ENCODE measurements around the gene SLX4IP. TPM values are rescaled to one million over a fixed set of nuclear protein-coding genes. Genes with fewer than 3 reads are reported as not detected.

The SLX4IP gene
- total and polyA plus RNA-seq, 2 of the 13 experiments (the other 11 are each of a cell fraction or from before 2014, with no cell fraction given) = 3.6 to 7.3 TPM

DNA sequence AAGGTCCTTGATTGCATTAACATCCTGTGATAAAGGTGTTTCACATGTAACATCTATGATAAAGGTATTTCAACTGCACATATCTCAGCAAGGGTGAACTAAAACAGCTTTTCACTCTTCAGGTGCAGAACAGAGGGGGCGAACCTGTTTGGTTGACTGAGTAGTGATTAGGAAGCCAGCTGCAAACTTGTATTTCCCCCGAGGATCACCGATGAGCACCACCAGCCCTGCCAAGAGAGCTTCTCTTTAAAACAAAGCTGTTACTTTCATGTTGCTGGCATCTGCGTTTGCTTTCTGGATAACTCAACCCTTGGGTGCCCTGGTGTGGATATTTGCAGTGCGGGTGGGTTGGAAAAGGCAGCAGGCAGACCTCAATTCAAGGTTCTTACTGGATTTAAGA lies 199.1 kb downstream of the SLX4IP start:
- no peak overlapping the region for H3K4me2 ChIP-seq (ENCODE audit: low read depth, low read length)
- no peaks in the 10 kb centered on the region for H3K4me1 ChIP-seq (ENCODE audit: insufficient read depth, low read length)
- FAIRE-seq (no peak), DNase-seq (ENCODE audit: low spot score) (no peak), ATAC-seq (no peak; the same call in 2 of the 3 replicates)
- H4K20me1 ChIP-seq (ENCODE audit: insufficient read depth, low read length) = no peaks in the 10 kb centered on the region
- no peaks in the 10 kb centered on the region for H3K79me2 ChIP-seq (ENCODE audit: insufficient read depth, low read length)
- H3K27ac ChIP-seq (ENCODE audit: extremely low read length, insufficient read depth, low read length) = no peak overlapping the region
- no peak overlapping the region for H2AFZ ChIP-seq (ENCODE audit: low read length)
- H3K4me3 ChIP-seq (replicated peaks in 1 of 3; ENCODE audit: insufficient read depth in 1 of 3, low read depth in 2 of 3, low read length in 3 of 3) = no peak overlapping the region
- H3K27me3 ChIP-seq (ENCODE audit: control insufficient read depth in 1 of 2, insufficient read depth in 2 of 2, low read length in 2 of 2) = no peaks in the 10 kb centered on the region
- TF ChIP-seq ZBTB42 (CRISPR knock-in tag; IDR thresholded peaks at IDR 0.05) (no peak), GATA4 (IDR thresholded peaks at IDR 0.05; ENCODE audit: borderline replicate concordance, low read depth) (no peak), ZNF530 (CRISPR knock-in tag; IDR thresholded peaks at IDR 0.05; ENCODE audit: low read depth) (no peak), NKX3-1 (CRISPR knock-in tag; IDR thresholded peaks at IDR 0.05) (no peak), FOXP1 (IDR thresholded peaks at IDR 0.05) (no peak), FOXP1 (CRISPR knock-in tag; IDR thresholded peaks at IDR 0.05) (no peak), RBM22 (optimal IDR thresholded peaks at IDR 0.05; ENCODE audit: low read length) (no peak), MAFF (IDR thresholded peaks at IDR 0.05; ENCODE audit: low read depth, low read length) (no peak), ZNF644 (CRISPR knock-in tag; IDR thresholded peaks at IDR 0.05; ENCODE audit: low read depth) (no peak), SIX4 (CRISPR knock-in tag; IDR thresholded peaks at IDR 0.05) (no peak), ZNF234 (CRISPR knock-in tag; conservative IDR thresholded peaks at IDR 0.05) (no peak), NCOA5 (CRISPR knock-in tag; IDR thresholded peaks at IDR 0.05) (no peak)
- TF ChIP-seq, protein P1, sequence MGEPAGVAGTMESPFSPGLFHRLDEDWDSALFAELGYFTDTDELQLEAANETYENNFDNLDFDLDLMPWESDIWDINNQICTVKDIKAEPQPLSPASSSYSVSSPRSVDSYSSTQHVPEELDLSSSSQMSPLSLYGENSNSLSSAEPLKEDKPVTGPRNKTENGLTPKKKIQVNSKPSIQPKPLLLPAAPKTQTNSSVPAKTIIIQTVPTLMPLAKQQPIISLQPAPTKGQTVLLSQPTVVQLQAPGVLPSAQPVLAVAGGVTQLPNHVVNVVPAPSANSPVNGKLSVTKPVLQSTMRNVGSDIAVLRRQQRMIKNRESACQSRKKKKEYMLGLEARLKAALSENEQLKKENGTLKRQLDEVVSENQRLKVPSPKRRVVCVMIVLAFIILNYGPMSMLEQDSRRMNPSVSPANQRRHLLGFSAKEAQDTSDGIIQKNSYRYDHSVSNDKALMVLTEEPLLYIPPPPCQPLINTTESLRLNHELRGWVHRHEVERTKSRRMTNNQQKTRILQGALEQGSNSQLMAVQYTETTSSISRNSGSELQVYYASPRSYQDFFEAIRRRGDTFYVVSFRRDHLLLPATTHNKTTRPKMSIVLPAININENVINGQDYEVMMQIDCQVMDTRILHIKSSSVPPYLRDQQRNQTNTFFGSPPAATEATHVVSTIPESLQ (CRISPR knock-in tag; conservative IDR thresholded peaks at IDR 0.05) = no peak
- CTCF ChIA-PET (ENCODE audit: low intra/inter-chr PET ratio, low total read pairs) = interaction anchor here (1.9 kb wide), 1 partner anchor 81 kb away, joined by 6 read pairs; no protein-coding TSS in a partner anchor
- intact Hi-C loops (cut with micrococcal nuclease; ENCODE audit: unreplicated experiment) (loop anchor here (10.0 kb wide), 1 partner anchor 199 kb away; the partner anchor contains the start of genes MKKS and SLX4IP), in situ Hi-C loops (cut with HindIII; ENCODE audit: extremely low pct_ligation_motif_present, low pct_unique_long_range_greater_than_20kb) (no loop called here)
- H3K9ac ChIP-seq (ENCODE audit: insufficient read depth, low read depth, low read length) = no peak overlapping the region
- H3K9me3 ChIP-seq (ENCODE audit: low read length) = no peaks in the 10 kb centered on the region
- POLR2A ChIA-PET = no interaction called here
- BruUV-seq (replicated peaks) = no TSS peak
- peaks cover 6 to 10% of the 10 kb centered on the region in 2 experiments for H3K36me3 ChIP-seq (replicated peaks in 1 of 2; ENCODE audit: control insufficient read depth in 1 of 2, insufficient read depth in 2 of 2, low read length in 2 of 2)
- WGBS (ENCODE audit: low lambda C conversion rate) = 89% methylated on average over 5 of the region's 5 CpGs
